ENCODE measurements around the gene UNC13D. TPM values are rescaled to one million over a fixed set of nuclear protein-coding genes. Genes with fewer than 3 reads are reported as not detected.
"Not testable (repeated sequence)": the region's sequence is repeated elsewhere in the genome, so short reads cannot be mapped to it uniquely, and the experiment has no call there.

Gene UNC13D
- 3.4 TPM for total RNA-seq
- 1 to 10 TPM; 2.9 to 9.2 (median 5.7) TPM for polyA plus RNA-seq (ENCODE audit: insufficient read depth in 1 of 8, insufficient read length in 8 of 8, low replicate concordance in 1 of 8)
- long read RNA-seq, donor 1: 0 reads
- long read RNA-seq, donor 2: 0 reads
- long read RNA-seq, donor 3: 0 reads
- long read RNA-seq, donor 4: 0 reads
- long read RNA-seq, donor 5: 0 reads
- long read RNA-seq, donor 6: 0 reads
- long read RNA-seq, donor 7: 0 reads
- long read RNA-seq, donor 8: 0 reads
- long read RNA-seq, donor 9: 0 reads
- long read RNA-seq, donor 10: 0 reads
- long read RNA-seq, donor 11, partial matches to known transcripts: 0 of 1 reads
- long read RNA-seq, donor 11, other reads (novel, unspliced or antisense): 0 of 1 reads

DNA sequence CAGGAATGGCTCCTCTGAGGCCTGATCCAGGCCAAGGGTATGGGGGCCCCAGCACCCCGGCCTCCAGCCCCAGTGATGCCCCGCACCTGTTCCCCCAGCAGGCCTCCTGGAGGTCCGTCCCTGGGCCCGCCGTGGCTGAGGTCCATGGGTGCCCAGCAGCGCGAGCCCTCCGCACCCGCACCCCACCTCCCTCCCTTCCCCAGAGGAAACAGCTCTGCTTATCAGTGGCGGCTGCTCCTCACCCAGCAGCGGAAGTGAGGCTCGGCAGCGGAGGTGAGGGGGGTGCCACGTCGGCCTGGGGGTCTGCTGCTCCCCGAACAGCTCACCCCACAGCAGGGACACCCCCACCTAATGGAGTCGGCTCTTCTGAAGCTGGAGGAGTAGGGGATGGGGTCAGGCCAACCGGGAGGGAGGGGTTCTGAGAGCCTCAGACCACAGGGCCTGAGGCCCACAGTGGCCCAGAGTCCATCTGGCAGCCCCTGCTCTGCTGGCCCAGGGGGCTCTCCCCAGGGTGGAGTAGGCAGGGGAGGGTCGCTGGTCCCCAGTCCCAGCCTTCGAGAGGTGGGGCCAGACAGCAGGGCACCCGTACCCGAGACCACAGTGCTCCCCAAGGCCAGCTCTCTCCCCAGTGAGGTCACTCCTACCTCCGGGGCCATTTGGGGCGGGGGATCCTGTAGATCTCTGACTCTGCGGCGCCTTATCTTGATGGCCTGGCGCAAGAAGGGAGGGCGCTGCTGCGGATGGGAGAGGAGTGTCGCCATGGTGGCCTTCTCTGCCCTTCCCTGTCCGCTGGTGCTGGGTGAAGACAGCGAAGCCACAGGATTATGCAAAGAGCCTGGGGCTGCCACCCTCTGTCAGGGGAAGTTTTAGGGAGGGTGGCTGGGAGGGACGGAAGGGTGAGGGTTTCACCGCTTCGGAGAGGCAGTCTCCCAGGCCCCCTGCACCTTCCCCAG, at the start of gene UNC13D:
Gene UNC13D (minus strand): TSS at position 828 of the 953 bp plus-strand sequence. CDS start 67 bp downstream, at position 761.
- Histone ChIP-seq H3K9me3 (replicated peaks; ENCODE audit: control insufficient read depth, low read depth, low read length) (no peaks in the 10 kb centered on the region), H3K27ac (ENCODE audit: low read length) (peak within 1 kb of the TSS; percentile 17), H3K4me3 (ENCODE audit: low read length) (peak within 1 kb of the TSS; percentile 15), H3K4me1 (ENCODE audit: control insufficient read depth, insufficient read depth, low read length) (peaks cover 45% of the 10 kb centered on the region), H3K27me3 (ENCODE audit: control insufficient read depth, insufficient read depth, low read length) (no peaks in the 10 kb centered on the region), H3K36me3 (ENCODE audit: control insufficient read depth, insufficient read depth, low read length) (peaks cover 34% of the 10 kb centered on the region)
- 77% methylated on average over 25 of the region's 35 CpGs for WGBS (ENCODE audit: insufficient coverage)
- DNase-seq: no peak

- Histone ChIP-seq H3K4me3 (ENCODE audit: low read length) (no peak overlapping the region), H3K36me3 (ENCODE audit: control insufficient read depth, insufficient read depth, low read length) (peaks cover 41% of the 10 kb centered on the region), H3K27me3 (ENCODE audit: control insufficient read depth, insufficient read depth, low read length) (no peaks in the 10 kb centered on the region), H3K4me1 (ENCODE audit: control insufficient read depth, insufficient read depth, low read length) (peaks cover 32% of the 10 kb centered on the region), H3K27ac (ENCODE audit: low read length) (no peak overlapping the region), H3K9me3 (replicated peaks; ENCODE audit: control insufficient read depth, low read depth, low read length) (no peaks in the 10 kb centered on the region)
- peak; percentile 10 for DNase-seq
- 77% methylated on average over 12 of the region's 18 CpGs for whole genome bisulfite sequencing (ENCODE audit: insufficient coverage)
Observed at GRCh38 chr17:75893305-75894048, 49.3 kb upstream of the UNC13D start.

DNA sequence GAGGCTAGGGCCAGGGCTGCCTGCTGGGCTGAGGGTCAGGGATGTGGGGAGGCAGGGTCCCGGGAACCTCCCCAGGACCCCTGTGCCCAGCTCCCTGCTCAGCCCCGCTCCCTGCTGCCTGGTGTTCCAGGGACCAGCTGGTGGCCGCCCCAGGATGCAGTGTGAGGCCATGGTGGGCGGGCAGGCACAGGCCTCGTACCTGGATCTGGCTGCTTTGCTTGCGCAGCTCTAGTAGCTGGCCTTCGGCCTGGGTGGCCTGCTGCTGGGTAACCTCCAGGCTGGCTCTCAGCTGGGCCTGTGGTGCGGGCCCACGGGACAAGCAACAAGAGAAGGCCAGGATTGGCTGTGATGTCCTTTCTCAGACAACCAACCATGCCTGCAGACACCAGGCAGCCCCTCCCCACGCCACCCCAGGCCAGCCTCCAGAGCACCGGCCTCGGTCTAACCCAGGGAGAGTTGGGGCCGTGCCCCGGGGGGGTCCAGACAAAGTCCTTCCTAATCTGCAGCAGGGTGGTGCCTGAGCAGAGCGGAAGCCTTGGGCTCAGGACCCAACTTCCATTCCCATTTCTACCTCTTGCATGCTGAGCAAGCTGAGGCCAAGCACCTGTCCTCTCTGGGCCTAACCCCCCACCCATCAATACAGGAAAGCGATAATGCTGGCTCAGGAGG, 48.5 kb upstream of the UNC13D start:
- H3K27ac ChIP-seq (ENCODE audit: low read length): no peak overlapping the region
- H3K27me3 ChIP-seq (ENCODE audit: control insufficient read depth, insufficient read depth, low read length): no peaks in the 10 kb centered on the region
- H3K36me3 ChIP-seq (ENCODE audit: control insufficient read depth, insufficient read depth, low read length): peaks cover 36% of the 10 kb centered on the region
- H3K4me3 ChIP-seq (ENCODE audit: low read length): no peak overlapping the region
- peak; percentile 4 for DNase-seq
- WGBS (ENCODE audit: insufficient coverage): 86% methylated on average over 15 of the region's 16 CpGs
- H3K4me1 ChIP-seq (ENCODE audit: control insufficient read depth, insufficient read depth, low read length): peaks cover 31% of the 10 kb centered on the region
- H3K9me3 ChIP-seq (replicated peaks; ENCODE audit: control insufficient read depth, low read depth, low read length): no peaks in the 10 kb centered on the region

GRCh38 chr17:75891605-75892555, 47.7 kb upstream of the UNC13D start:
- peaks cover 23% of the 10 kb centered on the region for H3K4me1 ChIP-seq (ENCODE audit: control insufficient read depth, insufficient read depth, low read length)
- no peak overlapping the region for H3K27ac ChIP-seq (ENCODE audit: low read length)
- H3K36me3 ChIP-seq (ENCODE audit: control insufficient read depth, insufficient read depth, low read length): peaks cover 33% of the 10 kb centered on the region
- no peaks in the 10 kb centered on the region for H3K9me3 ChIP-seq (replicated peaks; ENCODE audit: control insufficient read depth, low read depth, low read length)
- no peak overlapping the region for H3K4me3 ChIP-seq (ENCODE audit: low read length)
- H3K27me3 ChIP-seq (ENCODE audit: control insufficient read depth, insufficient read depth, low read length): no peaks in the 10 kb centered on the region
- no peak for DNase-seq
- 77% methylated on average over 23 of the region's 32 CpGs for WGBS (ENCODE audit: insufficient coverage)

DNA sequence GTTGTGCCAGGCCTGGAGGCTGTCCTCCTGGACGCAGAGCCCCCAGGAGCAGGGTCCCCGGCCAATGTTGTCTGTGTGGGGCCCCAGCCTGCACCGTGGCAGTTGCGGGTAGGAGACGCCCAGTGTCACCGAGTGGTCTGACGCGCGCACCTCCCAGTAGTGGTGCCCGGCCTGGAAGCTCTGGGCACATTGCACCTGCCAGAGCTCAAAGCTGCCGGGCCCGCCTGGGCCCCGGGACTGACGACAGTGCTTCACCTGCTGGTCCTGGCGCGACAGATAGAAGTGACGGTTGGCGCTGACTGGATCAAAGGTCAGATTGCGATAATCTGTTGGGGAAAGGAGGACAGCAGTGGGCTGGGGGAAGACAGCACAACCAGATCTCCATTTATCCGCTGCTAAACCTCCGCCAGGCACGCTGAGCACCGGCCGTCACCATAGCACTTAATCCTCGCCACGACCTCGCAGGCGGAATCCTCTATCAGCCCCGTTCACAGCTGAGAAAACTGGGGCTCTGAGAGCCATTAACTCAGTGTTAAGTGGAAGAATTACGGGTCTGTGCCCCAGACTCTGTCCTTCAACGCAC, 46.9 kb upstream of the UNC13D start:
- Histone ChIP-seq H3K4me1 (ENCODE audit: control insufficient read depth, insufficient read depth, low read length) (peaks cover 23% of the 10 kb centered on the region), H3K27ac (ENCODE audit: low read length) (no peak overlapping the region), H3K9me3 (replicated peaks; ENCODE audit: control insufficient read depth, low read depth, low read length) (no peaks in the 10 kb centered on the region), H3K36me3 (ENCODE audit: control insufficient read depth, insufficient read depth, low read length) (peaks cover 33% of the 10 kb centered on the region), H3K27me3 (ENCODE audit: control insufficient read depth, insufficient read depth, low read length) (no peaks in the 10 kb centered on the region), H3K4me3 (ENCODE audit: low read length) (no peak overlapping the region)
- 85% methylated on average over 30 of the region's 31 CpGs for WGBS (ENCODE audit: insufficient coverage)
- DNase-seq: no peak

- H3K36me3 ChIP-seq (ENCODE audit: control insufficient read depth, insufficient read depth, low read length): peaks cover 33% of the 10 kb centered on the region
- no peak overlapping the region for H3K4me3 ChIP-seq (ENCODE audit: low read length)
- H3K9me3 ChIP-seq (replicated peaks; ENCODE audit: control insufficient read depth, low read depth, low read length): no peaks in the 10 kb centered on the region
- no peaks in the 10 kb centered on the region for H3K27me3 ChIP-seq (ENCODE audit: control insufficient read depth, insufficient read depth, low read length)
- peaks cover 9% of the 10 kb centered on the region for H3K4me1 ChIP-seq (ENCODE audit: control insufficient read depth, insufficient read depth, low read length)
- 80% methylated on average over 1 of the region's 6 CpGs for WGBS (ENCODE audit: insufficient coverage)
- DNase-seq: no peak
- no peak overlapping the region for H3K27ac ChIP-seq (ENCODE audit: low read length)
Observed at GRCh38 chr17:75889454-75889853, 45.2 kb upstream of the UNC13D start.

GRCh38 chr17:75888484-75888883, 44.3 kb upstream of the UNC13D start:
- Histone ChIP-seq H3K4me1 (ENCODE audit: control insufficient read depth, insufficient read depth, low read length) (peaks cover 1% of the 10 kb centered on the region), H3K4me3 (ENCODE audit: low read length) (no peak overlapping the region), H3K27me3 (ENCODE audit: control insufficient read depth, insufficient read depth, low read length) (no peaks in the 10 kb centered on the region), H3K9me3 (replicated peaks; ENCODE audit: control insufficient read depth, low read depth, low read length) (no peaks in the 10 kb centered on the region), H3K36me3 (ENCODE audit: control insufficient read depth, insufficient read depth, low read length) (peaks cover 33% of the 10 kb centered on the region), H3K27ac (ENCODE audit: low read length) (no peak overlapping the region)
- DNase-seq: no peak
- 86% methylated on average over 1 of the region's 6 CpGs for WGBS (ENCODE audit: insufficient coverage)

DNA sequence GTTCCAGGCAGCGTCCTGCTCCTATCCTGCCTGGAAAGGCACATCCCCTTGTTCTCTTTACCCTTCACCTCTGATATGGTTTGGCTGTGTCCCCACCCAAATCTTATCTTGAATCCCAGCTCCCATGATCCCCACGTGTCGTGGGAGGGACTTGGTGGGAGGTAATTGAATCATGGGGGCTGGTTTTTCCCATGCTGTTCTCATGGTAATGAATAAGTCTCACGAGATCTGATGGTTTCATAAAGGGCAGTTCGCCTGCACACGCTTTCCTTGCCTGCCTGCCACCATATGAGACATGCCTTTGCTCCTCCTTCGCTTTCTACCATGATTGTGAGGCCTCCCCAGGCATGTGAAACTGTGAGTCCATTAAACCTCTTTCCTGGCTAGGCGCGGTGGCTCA, 41.7 kb upstream of the UNC13D start:
- not testable (repeated sequence) for H3K4me3 ChIP-seq (ENCODE audit: low read length); H3K27me3 ChIP-seq (ENCODE audit: control insufficient read depth, insufficient read depth, low read length); H3K9me3 ChIP-seq (replicated peaks; ENCODE audit: control insufficient read depth, low read depth, low read length); DNase-seq; H3K27ac ChIP-seq (ENCODE audit: low read length)
- 92% methylated on average over 4 of the region's 9 CpGs for WGBS (ENCODE audit: insufficient coverage)
- peaks cover 11% of the 10 kb centered on the region for H3K4me1 ChIP-seq (ENCODE audit: control insufficient read depth, insufficient read depth, low read length)
- H3K36me3 ChIP-seq (ENCODE audit: control insufficient read depth, insufficient read depth, low read length): peaks cover 15% of the 10 kb centered on the region

All from muscle of leg (tissue), 16 donors.